Heart left ventricle (tissue), 16 donors: ENCODE data around the gene FDX2. TPM values are rescaled to one million over a fixed set of nuclear protein-coding genes. Genes with fewer than 3 reads are reported as not detected.

Experiments used
- ATAC-seq, 4 donors: fragments of 200-7000 bp; cut with Tn5 transposase; one replicate each; pipeline ENCODE4 v1.9.1; 2020 to 2022; ENCODE audit warnings: moderate library complexity in 4 of 4, mild to moderate bottlenecking in 3 of 4, moderate number of reproducible peaks in 1 of 4
- DNase-seq, 5 donors: peaks; one replicate each; pipeline ENCODE4 v3.0.0-alpha.2; 2020
- H3K27ac ChIP-seq, 12 donors: fragments of 200-600 bp; sonication (generic) in 4 of 12; one replicate each; pipeline versions ENCODE4 v1.5.0 to v1.8.0; 2016 to 2022; ENCODE audit warnings: mild to moderate bottlenecking in 2 of 12
- H3K27me3 ChIP-seq, 9 donors: fragments of 200-600 bp; sonication (generic) in 2 of 9; one replicate each; pipeline versions ENCODE4 v1.5.1 to v1.8.0; 2016 to 2022; ENCODE audit warnings: mild to moderate bottlenecking in 3 of 9
- H3K36me3 ChIP-seq, 9 donors: fragments of 200-600 bp; sonication (generic) in 2 of 9; one replicate each; pipeline versions ENCODE4 v1.5.0 to v1.8.0; 2018 to 2022; ENCODE audit warnings: mild to moderate bottlenecking in 2 of 9
- H3K4me1 ChIP-seq, 12 donors: fragments of 200-600 bp; sonication (generic) in 4 of 12; one replicate each; pipeline versions ENCODE4 v1.5.0 to v1.8.0; 2016 to 2022; ENCODE audit warnings: mild to moderate bottlenecking in 3 of 12
- H3K4me3 ChIP-seq, 12 donors: fragments of 200-600 bp; sonication (generic) in 4 of 12; one replicate each; pipeline versions ENCODE4 v1.5.0 to v1.8.0; 2017 to 2022; ENCODE audit warnings: mild to moderate bottlenecking in 9 of 12, moderate library complexity in 4 of 12
- H3K9me3 ChIP-seq, 12 donors: fragments of 200-600 bp; sonication (generic) in 4 of 12; one replicate each; pipeline versions ENCODE4 v1.5.0 to v1.8.0; 2016 to 2022; ENCODE audit warnings: mild to moderate bottlenecking in 1 of 12
- POLR2A ChIP-seq, 2 donors: fragments of 450-650 bp; IDR thresholded peaks; one replicate each; pipeline ENCODE4 v1.6.1; 2017; ENCODE audit warnings: antibody characterized with exemption in 2 of 2, mild to moderate bottlenecking in 2 of 2, moderate library complexity in 2 of 2
- WGBS, 4 donors: extraction: QIAGEN DNeasy Blood & Tissue Kit in 2 of 4; methylation state at CpG; one replicate each; pipeline versions ENCODE4 v1.1.5 to v1.1.7; 2013 to 2018; 5-methylcytosine and 5-hydroxymethylcytosine counted together
- intact Hi-C, 10 donors: fragments of 100-400 bp; cut with DNase I; formaldehyde crosslinking; loops; one replicate each; pipeline versions ENCODE4 v1.11.1 to v1.14.2; 2022
- polyA plus RNA-seq, 2 donors: library from polyadenylated mRNA; stranded (reverse); fragments of 200-250 nt; gene quantifications; one replicate each; pipeline ENCODE4 v1.2.3, GENCODE V29; 2013
- total RNA-seq, 9 donors: library from RNA; depleted of rRNA in 2 of 9; stranded (reverse); fragments of >200 nt in 2 of 9; fragmentation: NEBNext Ultra II Directional in 3 of 9; extraction: Animal tissue kit (Norgen Biotek cat#: 25700) in 3 of 9; gene quantifications; one replicate each; pipeline versions ENCODE4 v1.1.0 to v1.2.4, GENCODE V29; 2016 to 2023
- TF ChIP-seq, protein P1 (sequence below), 12 donors: fragments of 200-600 bp; sonication (generic) in 4 of 12; IDR thresholded peaks; one replicate each; pipeline versions ENCODE4 v1.5.0 to v1.8.0; 2018 to 2022; ENCODE audit warnings: antibody characterized with exemption in 12 of 12, mild to moderate bottlenecking in 5 of 12
- donor health status: ischemic (EF 13 %, LVEDD 7.1; RV severe dilation, severe dysfunction).
- donor health status: healthy with polysubstance abuse.
- donor health status: DM: no; HTN: yes; CAD: no.
- donor health status: DM: no; HTN: no; CAD: no.
- donor health status: ischemic (EF 25% LVEDD 6.9; RV normal size, moderate dysfunction).
- donor health status: ischemic (EF 25% LVEDD 5.7; RV mildly dilated, moderate dysfunction).
- donor health status: healthy.
- donor health status: DM: yes; HTN: yes; CAD: no.
- donor health status: ischemic (EF 35%, LVEDD 5.7; RV mildly dilated, moderate dysfunction).
- donor health status: nonischemic (EF 11% LVEDD 7.7; RV severe dilation, severe dysfunction).
- donor health status: DM: yes; HTN: yes; CAD: no.
- donor health status: PGD.
- donor health status: ischemic (EF 29% LVEDD 5.4; RV normal size, mild dysfunction).
- donor health status: nonischemic (EF 23%, LVEDD 6.1; RV moderate dilation, normal function).

The FDX2 gene
- total and polyA plus RNA-seq, 11 donors = 12.8 to 37.3 (median 18.3) TPM

DNA sequence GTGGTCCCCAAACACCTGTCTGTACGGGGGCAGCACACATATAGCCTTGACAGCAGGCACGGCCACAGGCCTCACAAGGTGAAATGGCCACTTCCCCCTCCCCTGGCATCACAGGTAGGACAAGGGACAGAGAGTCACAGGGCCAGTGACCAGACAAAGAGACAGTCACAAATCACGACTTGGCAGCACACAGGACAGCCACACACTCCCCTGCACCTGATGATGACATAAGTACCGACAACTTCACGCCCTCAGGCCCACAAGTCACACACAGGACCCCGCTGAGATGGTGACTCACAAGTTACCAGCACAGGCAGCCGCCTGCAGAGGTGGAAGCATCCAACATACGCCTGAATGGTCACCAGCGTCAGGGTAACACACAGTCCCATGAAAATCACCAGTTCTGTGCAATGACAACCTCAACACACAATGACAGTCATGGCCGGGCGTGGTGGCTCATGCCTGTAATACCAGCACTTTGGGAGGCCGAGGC lies 48.0 kb upstream of the FDX2 start:
- Histone ChIP-seq H3K4me1 (no peaks in the 10 kb centered on the region), H3K27me3 (no peaks in the 10 kb centered on the region), H3K4me3 (no peak overlapping the region), H3K9me3 (no peaks in the 10 kb centered on the region), H3K36me3 (peaks cover 3 to 98% (median 93%) of the 10 kb centered on the region in 9 donors), H3K27ac (no peak overlapping the region)
- intact Hi-C loops = loop anchor here in 1 of 10 donors (5.0 kb wide), 1 partner anchor 47 kb away; the partner anchor contains the start of gene FDX2
- TF ChIP-seq POLR2A (IDR thresholded peaks at IDR 0.05) = no peak
- TF ChIP-seq, protein P1, sequence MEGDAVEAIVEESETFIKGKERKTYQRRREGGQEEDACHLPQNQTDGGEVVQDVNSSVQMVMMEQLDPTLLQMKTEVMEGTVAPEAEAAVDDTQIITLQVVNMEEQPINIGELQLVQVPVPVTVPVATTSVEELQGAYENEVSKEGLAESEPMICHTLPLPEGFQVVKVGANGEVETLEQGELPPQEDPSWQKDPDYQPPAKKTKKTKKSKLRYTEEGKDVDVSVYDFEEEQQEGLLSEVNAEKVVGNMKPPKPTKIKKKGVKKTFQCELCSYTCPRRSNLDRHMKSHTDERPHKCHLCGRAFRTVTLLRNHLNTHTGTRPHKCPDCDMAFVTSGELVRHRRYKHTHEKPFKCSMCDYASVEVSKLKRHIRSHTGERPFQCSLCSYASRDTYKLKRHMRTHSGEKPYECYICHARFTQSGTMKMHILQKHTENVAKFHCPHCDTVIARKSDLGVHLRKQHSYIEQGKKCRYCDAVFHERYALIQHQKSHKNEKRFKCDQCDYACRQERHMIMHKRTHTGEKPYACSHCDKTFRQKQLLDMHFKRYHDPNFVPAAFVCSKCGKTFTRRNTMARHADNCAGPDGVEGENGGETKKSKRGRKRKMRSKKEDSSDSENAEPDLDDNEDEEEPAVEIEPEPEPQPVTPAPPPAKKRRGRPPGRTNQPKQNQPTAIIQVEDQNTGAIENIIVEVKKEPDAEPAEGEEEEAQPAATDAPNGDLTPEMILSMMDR (IDR thresholded peaks at IDR 0.05) = no peak
- no peak for DNase-seq
- 92 to 94% (median 93%) methylated on average over 9 to 12 of the region's 12 CpGs for WGBS, 4 donors
- ATAC-seq = no peak

DNA sequence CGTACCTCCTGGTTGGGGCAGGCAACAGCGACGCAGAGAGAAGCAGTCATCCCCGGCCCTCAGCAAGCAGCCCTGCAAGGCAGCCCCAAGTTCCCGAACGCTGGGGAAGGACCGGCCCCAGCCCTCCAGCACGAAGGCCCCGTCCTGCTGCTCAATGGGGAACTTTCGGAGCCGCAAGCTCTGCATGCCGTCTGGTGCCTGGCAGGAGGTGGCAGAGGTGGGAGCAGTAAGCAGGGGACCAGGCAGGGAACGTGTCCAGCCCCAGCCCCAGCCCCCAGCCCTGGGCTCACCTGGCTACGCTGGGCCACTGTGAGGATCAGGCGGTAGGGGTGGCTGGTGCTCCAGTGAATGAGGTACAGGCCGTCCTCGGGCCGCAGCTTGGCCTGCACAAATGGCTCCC lies 46.4 kb upstream of the FDX2 start:
- no peak for DNase-seq
- Histone ChIP-seq H3K27me3 (no peaks in the 10 kb centered on the region), H3K9me3 (no peaks in the 10 kb centered on the region), H3K4me1 (no peaks in the 10 kb centered on the region), H3K36me3 (peaks cover 3 to 98% (median 91%) of the 10 kb centered on the region in 9 donors), H3K4me3 (no peak overlapping the region), H3K27ac (no peak overlapping the region)
- ATAC-seq = no peak
- WGBS, 4 donors = 86 to 98% (median 94%) methylated on average over 5 to 18 of the region's 18 CpGs
- intact Hi-C loops = loop anchor here in 1 of 10 donors (5.0 kb wide), 1 partner anchor 45 kb away; the partner anchor contains the start of gene FDX2
- TF ChIP-seq, protein P1 (IDR thresholded peaks at IDR 0.05) = no peak
- no peak for TF ChIP-seq POLR2A (IDR thresholded peaks at IDR 0.05)

DNA sequence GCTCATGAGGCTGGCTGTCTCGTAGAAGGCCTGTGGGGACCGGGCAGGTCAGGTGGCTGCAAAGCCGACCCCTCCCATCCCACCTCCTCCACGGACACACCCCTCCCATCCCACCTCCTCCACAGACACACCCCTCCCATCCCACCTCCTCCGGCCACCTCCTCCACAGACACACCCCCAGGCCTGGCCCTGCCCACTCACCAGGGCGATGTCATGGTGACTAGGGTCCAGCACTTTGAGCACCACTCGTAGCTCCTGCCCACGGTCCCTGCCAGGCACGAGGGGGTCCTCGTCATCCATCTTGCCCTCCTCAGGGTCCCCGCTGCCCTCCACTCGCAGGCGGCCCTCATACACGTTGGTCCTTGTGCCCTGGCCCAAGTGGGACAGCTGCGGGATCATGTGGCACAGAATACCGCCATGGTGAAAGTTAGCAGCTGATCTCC lies 45.8 kb upstream of the FDX2 start:
- no peak for DNase-seq
- H3K27me3 ChIP-seq = no peaks in the 10 kb centered on the region
- intact Hi-C loops = loop anchor here in 1 of 10 donors (5.0 kb wide), 1 partner anchor 44 kb away; the partner anchor contains the start of gene FDX2
- H3K4me3 ChIP-seq = no peak overlapping the region
- no peak for ATAC-seq
- peaks cover 3 to 98% (median 91%) of the 10 kb centered on the region in 9 donors for H3K36me3 ChIP-seq
- H3K9me3 ChIP-seq = no peaks in the 10 kb centered on the region
- H3K27ac ChIP-seq = no peak overlapping the region
- H3K4me1 ChIP-seq = no peaks in the 10 kb centered on the region
- WGBS, 4 donors = 84 to 88% (median 85%) methylated on average over 15 to 16 of the region's 16 CpGs
- TF ChIP-seq, protein P1 (IDR thresholded peaks at IDR 0.05) = no peak
- TF ChIP-seq POLR2A (IDR thresholded peaks at IDR 0.05) = no peak

DNA sequence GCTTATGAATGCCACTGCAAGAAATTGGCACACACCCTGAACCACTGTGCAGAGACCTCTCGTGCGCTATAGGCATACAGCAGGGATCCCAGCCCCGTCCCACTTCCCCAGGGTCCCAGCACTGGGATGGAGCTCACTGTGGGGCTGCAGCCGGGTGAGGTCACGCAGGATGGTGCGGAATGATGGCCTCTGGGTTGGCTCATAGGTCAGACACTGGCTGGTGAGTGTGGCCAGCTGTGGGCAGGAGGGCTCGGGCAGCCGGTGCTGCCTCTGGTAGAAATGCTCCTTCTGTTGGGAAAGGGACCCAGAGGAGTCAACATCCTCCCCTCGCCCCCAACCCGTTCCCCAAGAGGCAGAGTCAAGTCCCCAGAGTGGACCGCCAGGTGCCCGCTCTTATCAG lies 40.6 kb upstream of the FDX2 start:
- no peaks in the 10 kb centered on the region for H3K27me3 ChIP-seq
- H3K27ac ChIP-seq = no peak overlapping the region
- 93 to 97% (median 95%) methylated on average over 10 to 12 of the region's 12 CpGs for WGBS, 4 donors
- intact Hi-C loops = no loop called here
- peaks cover 0 to 18% (median 11%) of the 10 kb centered on the region in 12 donors for H3K4me1 ChIP-seq
- peaks cover 0 to 94% (median 74%) of the 10 kb centered on the region in 9 donors for H3K36me3 ChIP-seq
- H3K4me3 ChIP-seq = no peak overlapping the region
- H3K9me3 ChIP-seq = no peaks in the 10 kb centered on the region
- ATAC-seq (no peak), DNase-seq (no peak)
- TF ChIP-seq, protein P1 (IDR thresholded peaks at IDR 0.05) = no peak
- no peak for TF ChIP-seq POLR2A (IDR thresholded peaks at IDR 0.05)
